ENCODE measurements around the gene BICDL2. TPM values are rescaled to one million over a fixed set of nuclear protein-coding genes. Genes with fewer than 3 reads are reported as not detected.
A peak's percentile ranks its signal among the peaks of the same experiment; 100 is the strongest.

The BICDL2 gene
- total RNA-seq, 1 experiment from 2014 or later, result not detected

- peaks cover 4% of the 10 kb centered on the region for H3K4me1 ChIP-seq (ENCODE audit: insufficient read depth, low read length, poor library complexity, severe bottlenecking)
- H3K4me3 ChIP-seq (ENCODE audit: low read depth, low read length, poor library complexity, severe bottlenecking), result no peak overlapping the region
- ChIA-PET POLR2A (ENCODE audit: low non-redundant PET) (no interaction called here), CTCF (interaction anchor here (0.6 kb wide), 1 partner anchor 153 kb away, joined by 3 read pairs; no protein-coding TSS in a partner anchor)
- H3K9me3 ChIP-seq (ENCODE audit: low read depth, low read length, poor library complexity, severe bottlenecking), result no peaks in the 10 kb centered on the region
- peaks cover 67% of the 10 kb centered on the region for H3K27me3 ChIP-seq (replicated peaks; ENCODE audit: insufficient read depth, low read depth, low read length, poor library complexity)
- intact Hi-C loops (cut with micrococcal nuclease; ENCODE audit: unreplicated experiment), result no loop called here
- BruUV-seq (replicated peaks), result no TSS peak
- no peaks in the 10 kb centered on the region for H3K36me3 ChIP-seq (ENCODE audit: insufficient read depth, low read length, poor library complexity, severe bottlenecking)
- DNase-seq (ENCODE audit: low spot score), result no peak
- TF ChIP-seq EZH2 (IDR thresholded peaks at IDR 0.05; ENCODE audit: borderline replicate concordance, low read depth, low read length, poor library complexity, severe bottlenecking) (no peak), CTCF (conservative IDR thresholded peaks at IDR 0.05; ENCODE audit: low read depth, low read length) (no peak)
- H3K27ac ChIP-seq (ENCODE audit: low read depth, low read length, poor library complexity, severe bottlenecking), result no peak overlapping the region
Observed at GRCh38 chr16:3007059-3007956, 29.4 kb downstream of the BICDL2 start.

GRCh38 chr16:3004781-3005284 is 31.9 kb downstream of the BICDL2 start:
- H3K36me3 ChIP-seq (ENCODE audit: insufficient read depth, low read length, poor library complexity, severe bottlenecking), result no peaks in the 10 kb centered on the region
- H3K27ac ChIP-seq (ENCODE audit: low read depth, low read length, poor library complexity, severe bottlenecking), result no peak overlapping the region
- peak; percentile 56 for TF ChIP-seq EZH2 (IDR thresholded peaks at IDR 0.05; ENCODE audit: borderline replicate concordance, low read depth, low read length, poor library complexity, severe bottlenecking)
- TF ChIP-seq CTCF (conservative IDR thresholded peaks at IDR 0.05; ENCODE audit: low read depth, low read length), result no peak
- DNase-seq (ENCODE audit: low spot score), result no peak
- peaks cover 63% of the 10 kb centered on the region for H3K27me3 ChIP-seq (replicated peaks; ENCODE audit: insufficient read depth, low read depth, low read length, poor library complexity)
- CTCF ChIA-PET, result interaction anchor here (1.1 kb wide), 1 partner anchor 27 kb away, joined by 3 read pairs; no protein-coding TSS in a partner anchor
- H3K9me3 ChIP-seq (ENCODE audit: low read depth, low read length, poor library complexity, severe bottlenecking), result no peaks in the 10 kb centered on the region
- H3K4me1 ChIP-seq (ENCODE audit: insufficient read depth, low read length, poor library complexity, severe bottlenecking), result peaks cover 4% of the 10 kb centered on the region
- POLR2A ChIA-PET (ENCODE audit: low non-redundant PET), result no interaction called here
- H3K4me3 ChIP-seq (ENCODE audit: low read depth, low read length, poor library complexity, severe bottlenecking), result no peak overlapping the region
- no TSS peak for BruUV-seq (replicated peaks)
- intact Hi-C loops (cut with micrococcal nuclease; ENCODE audit: unreplicated experiment), result loop anchor here (1.0 kb wide), 2 partner anchors 23 to 36 kb away; partner anchors contain the start of gene PAQR4

GRCh38 chr16:3004319-3004718 is 32.4 kb downstream of the BICDL2 start:
- Histone ChIP-seq H3K9me3 (ENCODE audit: low read depth, low read length, poor library complexity, severe bottlenecking) (no peaks in the 10 kb centered on the region), H3K4me1 (ENCODE audit: insufficient read depth, low read length, poor library complexity, severe bottlenecking) (peaks cover 4% of the 10 kb centered on the region), H3K36me3 (ENCODE audit: insufficient read depth, low read length, poor library complexity, severe bottlenecking) (no peaks in the 10 kb centered on the region), H3K27me3 (replicated peaks; ENCODE audit: insufficient read depth, low read depth, low read length, poor library complexity) (peaks cover 63% of the 10 kb centered on the region), H3K27ac (ENCODE audit: low read depth, low read length, poor library complexity, severe bottlenecking) (no peak overlapping the region), H3K4me3 (ENCODE audit: low read depth, low read length, poor library complexity, severe bottlenecking) (no peak overlapping the region)
- ChIA-PET POLR2A (ENCODE audit: low non-redundant PET) (interaction anchor here (0.8 kb wide), 1 partner anchor 131 kb away, joined by 4 read pairs; the partner anchor contains the start of gene ZNF213), CTCF (interaction anchor here (0.7 to 1.6 kb wide), 4 partner anchors 16 to 27 kb away, joined by 3 to 15 read pairs (median 4); partner anchors contain the start of genes HCFC1R1, THOC6 and TNFRSF12A)
- TF ChIP-seq EZH2 (IDR thresholded peaks at IDR 0.05; ENCODE audit: borderline replicate concordance, low read depth, low read length, poor library complexity, severe bottlenecking) (no peak), CTCF (conservative IDR thresholded peaks at IDR 0.05; ENCODE audit: low read depth, low read length) (no peak)
- intact Hi-C loops (cut with micrococcal nuclease; ENCODE audit: unreplicated experiment), result loop anchor here (1.0 kb wide), 2 partner anchors 24 to 35 kb away; partner anchors contain the start of gene PAQR4
- DNase-seq (ENCODE audit: low spot score), result no peak
- no TSS peak for BruUV-seq (replicated peaks)

Measured in A673 (cell line).